Measurements from ENCODE around the gene SLF1.

Gene SLF1

DNA sequence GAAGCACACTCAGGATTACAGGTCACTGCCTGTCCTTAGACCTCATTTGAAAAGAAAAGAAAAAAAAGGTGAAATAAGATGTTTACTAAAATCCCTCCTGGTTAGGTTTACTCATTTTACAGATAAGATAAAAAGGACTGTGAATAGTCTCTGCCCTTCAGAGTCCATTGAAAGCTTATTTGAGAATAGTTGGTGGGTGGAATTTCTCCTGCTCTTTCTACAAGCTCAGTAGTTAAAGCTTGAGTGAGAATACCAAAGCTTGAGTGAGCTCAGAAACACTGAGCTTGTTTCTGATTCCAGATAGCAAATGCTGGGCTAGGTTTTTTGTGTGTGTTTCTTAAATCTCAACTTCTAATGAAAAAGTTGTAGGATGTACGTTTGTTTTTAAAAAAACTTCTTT, 106.7 kb downstream of the SLF1 start:
- no peak for DNase-seq

- no peak for DNase-seq
These were observed 113.0 kb downstream of the SLF1 start for GRCh38 chr5:94731471-94731870.

- DNase-seq, result no peak
These were observed 118.0 kb downstream of the SLF1 start for GRCh38 chr5:94736498-94736897.

- DNase-seq, result no peak
These were observed 121.8 kb downstream of the SLF1 start for GRCh38 chr5:94740286-94740685.

DNA sequence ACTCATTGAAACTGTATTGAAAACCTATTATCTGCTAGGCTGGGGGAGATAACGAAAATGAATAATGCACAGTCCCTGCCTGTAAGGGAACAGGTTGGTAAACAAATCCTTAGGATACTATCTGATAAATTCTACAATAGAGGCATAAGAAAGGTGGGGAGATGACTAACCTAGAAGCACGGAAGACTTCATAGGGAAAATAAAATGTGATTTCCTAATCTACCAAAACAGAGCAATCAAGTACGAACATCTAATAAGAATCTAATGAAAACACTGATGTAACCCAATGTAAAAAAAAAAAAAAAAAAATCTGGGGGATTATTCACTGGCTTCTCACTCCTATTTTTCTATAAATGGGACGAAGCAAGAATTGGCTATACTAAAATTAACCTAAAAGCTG, 124.4 kb downstream of the SLF1 start:
- DNase-seq, result no peak

GRCh38 chr5:94744906-94745305, 126.4 kb downstream of the SLF1 start:
- DNase-seq, result no peak

DNA sequence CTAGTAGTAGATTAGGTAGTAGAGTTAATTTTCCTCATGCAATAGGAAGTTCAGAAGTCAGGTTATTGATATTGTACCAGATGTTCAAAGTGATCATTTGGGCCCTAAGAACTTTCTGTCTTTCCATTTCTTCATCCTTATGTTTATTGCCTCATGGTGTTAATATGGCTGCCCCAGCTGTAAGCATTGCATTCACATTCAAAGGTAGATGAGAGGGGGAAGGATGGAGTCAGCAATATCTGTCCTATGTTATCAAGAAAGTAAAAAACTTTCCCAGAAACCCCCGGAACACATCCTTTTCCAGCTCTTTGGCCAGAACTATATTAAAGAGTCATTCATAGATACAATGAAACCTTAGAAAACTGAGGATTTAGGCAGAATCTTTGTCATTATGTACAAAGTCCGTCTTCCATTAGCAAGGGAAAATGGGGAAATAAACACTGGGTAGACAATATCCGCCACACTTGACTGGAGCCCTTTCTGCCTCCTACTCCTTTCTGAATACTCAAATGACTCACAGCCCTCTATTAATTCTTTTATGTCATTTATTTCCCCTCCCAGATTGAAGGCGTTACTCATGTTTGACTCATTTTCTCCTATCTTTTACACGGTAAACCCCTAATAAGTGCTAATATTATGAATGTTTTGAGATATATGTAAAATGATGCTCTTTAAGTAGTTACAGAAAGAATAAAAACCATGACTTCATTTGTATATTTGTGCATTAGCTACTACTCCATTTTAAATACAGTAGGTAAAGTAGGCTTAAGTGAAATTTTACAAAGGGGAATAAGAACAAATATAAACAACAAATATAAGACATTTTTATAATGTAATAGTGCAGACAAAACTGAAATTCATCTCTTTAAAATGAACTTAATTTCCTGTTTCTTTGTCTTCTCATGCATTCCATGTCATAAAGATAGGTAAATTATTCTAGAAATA, 127.6 kb downstream of the SLF1 start:
- no peak for DNase-seq

DNA sequence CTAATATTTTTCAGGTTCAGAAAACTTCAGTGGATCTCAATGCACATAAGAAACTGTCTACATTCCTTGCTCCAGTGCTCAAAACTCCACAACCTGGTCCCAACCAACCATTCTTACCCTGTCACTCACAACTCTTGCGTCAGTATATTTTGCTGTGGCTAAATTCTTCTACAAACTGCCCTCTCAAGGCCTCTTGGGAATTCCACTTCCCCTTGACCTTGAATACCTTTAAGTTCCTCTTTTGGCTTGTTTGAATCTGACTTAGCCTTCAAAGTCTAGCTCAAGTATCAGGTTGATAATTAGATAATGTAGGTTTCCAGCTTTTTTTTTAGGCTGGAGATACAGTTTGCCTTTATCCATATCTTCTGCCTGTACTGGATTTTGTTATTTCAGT, 128.3 kb downstream of the SLF1 start:
- DNase-seq, result no peak

All from NCI-H1417 treated with DMSO at 0.1 percent for 48 hours (cell line).